ENCODE measurements around the gene EHF. TPM values are rescaled to one million over a fixed set of nuclear protein-coding genes. Genes with fewer than 3 reads are reported as not detected.
A peak's percentile ranks its signal among the peaks of the same experiment; 100 is the strongest.

Gene EHF
- total RNA-seq, 2 donors from 2014 or later, result 0.35 TPM; not detected in 1

GRCh38 chr11:34594603-34595002 lies 26.3 kb upstream of the EHF start:
- Mint-ChIP-seq H3K27ac (no peak overlapping the region), H3K4me3 (no peak overlapping the region), H3K36me3 (ENCODE audit: low read depth) (no peaks in the 10 kb centered on the region), H3K27me3 (peaks cover 30% of the 10 kb centered on the region), H3K9me3 (peaks cover 11% of the 10 kb centered on the region), H3K4me1 (peaks cover 5% of the 10 kb centered on the region)
- no peak for ATAC-seq (replicated peaks)

GRCh38 chr11:34595391-34595790 lies 25.5 kb upstream of the EHF start:
- H3K27me3 Mint-ChIP-seq, result peaks cover 30% of the 10 kb centered on the region
- no peak overlapping the region for H3K27ac Mint-ChIP-seq
- H3K4me1 Mint-ChIP-seq, result peaks cover 9% of the 10 kb centered on the region
- no peaks in the 10 kb centered on the region for H3K36me3 Mint-ChIP-seq (ENCODE audit: low read depth)
- no peak for ATAC-seq (replicated peaks)
- H3K4me3 Mint-ChIP-seq, result no peak overlapping the region
- H3K9me3 Mint-ChIP-seq, result peaks cover 11% of the 10 kb centered on the region

GRCh38 chr11:34595960-34596644 lies 24.8 kb upstream of the EHF start:
- no peaks in the 10 kb centered on the region for H3K36me3 Mint-ChIP-seq (ENCODE audit: low read depth)
- no peak overlapping the region for H3K4me3 Mint-ChIP-seq
- peaks cover 9% of the 10 kb centered on the region for H3K4me1 Mint-ChIP-seq
- ATAC-seq (replicated peaks), result no peak
- H3K27me3 Mint-ChIP-seq, result peaks cover 28% of the 10 kb centered on the region
- H3K27ac Mint-ChIP-seq, result no peak overlapping the region
- peaks cover 11% of the 10 kb centered on the region for H3K9me3 Mint-ChIP-seq

GRCh38 chr11:34599406-34599945 lies 21.4 kb upstream of the EHF start:
- Mint-ChIP-seq H3K4me1 (peaks cover 9% of the 10 kb centered on the region), H3K9me3 (no peaks in the 10 kb centered on the region), H3K36me3 (ENCODE audit: low read depth) (no peaks in the 10 kb centered on the region), H3K4me3 (peak overlapping the region; percentile 3), H3K27me3 (peaks cover 7% of the 10 kb centered on the region), H3K27ac (peak overlapping the region; percentile 2)
- peak; percentile 81 for ATAC-seq (replicated peaks)

- H3K9me3 Mint-ChIP-seq, result no peaks in the 10 kb centered on the region
- no peaks in the 10 kb centered on the region for H3K36me3 Mint-ChIP-seq (ENCODE audit: low read depth)
- peaks cover 9% of the 10 kb centered on the region for H3K4me1 Mint-ChIP-seq
- peaks cover 7% of the 10 kb centered on the region for H3K27me3 Mint-ChIP-seq
- ATAC-seq (replicated peaks), result no peak
- no peak overlapping the region for H3K27ac Mint-ChIP-seq
- H3K4me3 Mint-ChIP-seq, result no peak overlapping the region
Observed at GRCh38 chr11:34600339-34601084, 20.4 kb upstream of the EHF start.

DNA sequence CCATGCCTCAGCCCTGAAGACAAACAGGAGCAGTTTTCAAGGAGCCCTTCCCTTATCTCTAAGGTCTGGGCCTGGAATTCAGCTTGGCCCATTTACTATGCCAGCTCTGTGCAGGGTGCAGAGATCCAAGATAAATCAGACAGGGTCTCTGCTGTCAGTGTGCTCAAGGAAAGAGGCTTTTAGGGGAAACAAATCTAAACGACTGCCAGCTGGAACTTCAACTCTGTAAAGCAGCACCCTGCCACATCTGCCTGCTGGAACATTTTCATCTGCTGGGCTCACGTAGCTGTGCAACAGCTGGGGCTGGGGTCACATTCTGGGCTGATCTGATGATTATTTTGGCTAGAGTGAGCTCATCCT lies 19.8 kb upstream of the EHF start:
- peaks cover 7% of the 10 kb centered on the region for H3K27me3 Mint-ChIP-seq
- H3K4me3 Mint-ChIP-seq, result no peak overlapping the region
- H3K27ac Mint-ChIP-seq, result no peak overlapping the region
- no peaks in the 10 kb centered on the region for H3K9me3 Mint-ChIP-seq
- H3K4me1 Mint-ChIP-seq, result peaks cover 9% of the 10 kb centered on the region
- no peaks in the 10 kb centered on the region for H3K36me3 Mint-ChIP-seq (ENCODE audit: low read depth)
- ATAC-seq (replicated peaks), result no peak

- peaks cover 9% of the 10 kb centered on the region for H3K4me1 Mint-ChIP-seq
- H3K27me3 Mint-ChIP-seq, result peaks cover 1% of the 10 kb centered on the region
- no peak for ATAC-seq (replicated peaks)
- H3K27ac Mint-ChIP-seq, result no peak overlapping the region
- H3K36me3 Mint-ChIP-seq (ENCODE audit: low read depth), result no peaks in the 10 kb centered on the region
- no peaks in the 10 kb centered on the region for H3K9me3 Mint-ChIP-seq
- no peak overlapping the region for H3K4me3 Mint-ChIP-seq
Observed at GRCh38 chr11:34601609-34602008, 19.3 kb upstream of the EHF start.

- H3K4me1 Mint-ChIP-seq, result peaks cover 9% of the 10 kb centered on the region
- no peaks in the 10 kb centered on the region for H3K27me3 Mint-ChIP-seq
- no peak overlapping the region for H3K27ac Mint-ChIP-seq
- no peak overlapping the region for H3K4me3 Mint-ChIP-seq
- H3K9me3 Mint-ChIP-seq, result no peaks in the 10 kb centered on the region
- no peak for ATAC-seq (replicated peaks)
- H3K36me3 Mint-ChIP-seq (ENCODE audit: low read depth), result no peaks in the 10 kb centered on the region
Observed at GRCh38 chr11:34602245-34602644, 18.6 kb upstream of the EHF start.

DNA sequence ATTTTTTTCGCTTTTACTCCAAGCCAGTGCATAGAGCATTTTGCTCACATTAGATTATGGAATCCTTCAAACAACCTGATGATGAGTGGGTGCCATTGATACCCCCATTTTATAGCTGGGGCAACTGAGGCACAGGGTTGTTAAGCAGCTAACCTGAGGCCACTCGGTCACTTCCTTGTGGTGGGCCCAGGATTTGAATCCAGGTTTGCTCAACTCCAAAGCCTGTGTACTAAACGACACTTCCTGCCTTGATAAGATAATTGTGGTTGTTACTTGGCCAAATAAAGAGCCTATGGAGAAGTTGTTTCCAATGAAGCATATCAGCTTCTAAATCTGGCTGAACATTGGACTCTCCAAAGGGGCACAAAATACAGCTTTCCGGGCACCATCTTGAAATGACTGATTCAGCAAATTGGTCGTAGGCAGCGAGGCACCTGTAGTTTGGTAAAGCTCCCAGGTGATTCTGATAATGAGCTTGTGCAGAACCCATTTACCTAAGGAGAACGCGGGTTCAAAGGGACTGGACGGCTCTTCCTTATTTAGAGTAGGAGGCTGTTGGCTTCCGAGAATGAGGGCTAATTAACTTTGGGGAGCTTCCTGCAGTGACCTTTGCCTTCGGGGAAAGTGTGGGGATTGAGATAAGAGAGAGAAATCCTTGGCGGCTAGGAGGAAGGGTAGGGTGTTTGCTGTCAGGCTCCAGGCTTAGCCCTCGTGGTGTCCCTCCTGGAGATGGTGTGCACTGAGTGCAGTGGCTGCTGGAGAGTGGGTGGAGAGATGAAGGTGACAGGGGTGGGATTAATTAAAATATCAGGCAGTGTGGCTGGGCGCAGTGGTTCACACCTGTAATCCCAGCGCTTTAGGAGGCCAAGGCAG lies 17.5 kb upstream of the EHF start:
- peaks cover 9% of the 10 kb centered on the region for H3K4me1 Mint-ChIP-seq
- H3K36me3 Mint-ChIP-seq (ENCODE audit: low read depth), result no peaks in the 10 kb centered on the region
- H3K9me3 Mint-ChIP-seq, result no peaks in the 10 kb centered on the region
- no peak for ATAC-seq (replicated peaks)
- no peak overlapping the region for H3K27ac Mint-ChIP-seq
- no peak overlapping the region for H3K4me3 Mint-ChIP-seq
- no peaks in the 10 kb centered on the region for H3K27me3 Mint-ChIP-seq

- no peak overlapping the region for H3K4me3 Mint-ChIP-seq
- H3K27ac Mint-ChIP-seq, result no peak overlapping the region
- peaks cover under 1% of the 10 kb centered on the region for H3K27me3 Mint-ChIP-seq
- H3K4me1 Mint-ChIP-seq, result peaks cover 9% of the 10 kb centered on the region
- no peaks in the 10 kb centered on the region for H3K9me3 Mint-ChIP-seq
- ATAC-seq (replicated peaks), result no peak
- H3K36me3 Mint-ChIP-seq (ENCODE audit: low read depth), result no peaks in the 10 kb centered on the region
Observed at GRCh38 chr11:34604145-34604544, 16.7 kb upstream of the EHF start.

- no peaks in the 10 kb centered on the region for H3K36me3 Mint-ChIP-seq (ENCODE audit: low read depth)
- no peak for ATAC-seq (replicated peaks)
- H3K9me3 Mint-ChIP-seq, result no peaks in the 10 kb centered on the region
- H3K4me1 Mint-ChIP-seq, result peaks cover 2% of the 10 kb centered on the region
- peaks cover 5% of the 10 kb centered on the region for H3K27me3 Mint-ChIP-seq
- H3K4me3 Mint-ChIP-seq, result no peak overlapping the region
- no peak overlapping the region for H3K27ac Mint-ChIP-seq
Observed at GRCh38 chr11:34604911-34605310, 16.0 kb upstream of the EHF start.

DNA sequence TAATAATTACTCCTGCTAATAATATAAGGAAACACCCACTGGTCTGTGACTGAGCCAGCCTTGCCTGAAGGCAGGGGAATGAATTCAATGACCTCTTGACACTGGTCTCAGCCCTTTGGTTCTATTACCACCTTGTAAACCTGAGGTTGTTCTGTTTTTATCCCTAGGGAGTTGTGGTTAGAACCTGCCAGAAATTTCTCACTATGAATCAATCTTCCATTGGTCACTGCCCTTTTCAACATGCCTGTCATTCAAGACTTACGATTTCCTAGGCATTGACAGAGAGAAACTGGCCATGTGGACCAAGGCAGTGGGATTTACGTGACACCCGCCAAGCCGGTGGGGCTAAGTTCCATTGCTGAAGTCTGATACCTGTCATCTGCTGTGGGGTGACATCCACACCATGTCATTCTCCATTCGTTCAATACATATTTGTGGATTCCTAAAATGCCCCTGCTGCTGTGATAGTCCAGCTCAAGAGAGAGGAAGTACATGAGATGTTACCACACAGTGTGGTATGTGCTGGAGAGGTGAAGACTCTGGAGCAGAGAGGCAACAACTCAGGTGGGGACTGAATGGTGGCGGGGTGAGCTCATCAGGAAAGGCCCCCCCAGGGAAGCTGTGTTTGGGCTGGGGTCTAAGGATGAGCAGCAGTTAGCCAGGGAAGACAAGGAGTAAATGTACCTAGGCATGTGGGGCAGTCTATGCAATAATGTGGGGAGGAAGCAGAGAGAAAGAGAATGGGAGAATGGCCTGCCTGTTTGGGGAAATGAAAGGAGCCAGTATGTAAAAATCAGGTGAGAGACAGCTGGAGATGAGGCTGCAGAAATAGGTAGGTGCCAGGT lies 15.2 kb upstream of the EHF start:
- Mint-ChIP-seq H3K36me3 (ENCODE audit: low read depth) (no peaks in the 10 kb centered on the region), H3K27me3 (peaks cover 5% of the 10 kb centered on the region), H3K4me3 (no peak overlapping the region), H3K4me1 (no peaks in the 10 kb centered on the region), H3K9me3 (no peaks in the 10 kb centered on the region), H3K27ac (no peak overlapping the region)
- ATAC-seq (replicated peaks), result no peak

- no peak overlapping the region for H3K27ac Mint-ChIP-seq
- H3K27me3 Mint-ChIP-seq, result peaks cover 7% of the 10 kb centered on the region
- no peak overlapping the region for H3K4me3 Mint-ChIP-seq
- no peaks in the 10 kb centered on the region for H3K36me3 Mint-ChIP-seq (ENCODE audit: low read depth)
- no peak for ATAC-seq (replicated peaks)
- H3K4me1 Mint-ChIP-seq, result no peaks in the 10 kb centered on the region
- H3K9me3 Mint-ChIP-seq, result no peaks in the 10 kb centered on the region
Observed at GRCh38 chr11:34606326-34607120, 14.4 kb upstream of the EHF start.
